NB4 (cell line): Measurements from ENCODE around the gene P3H3.
"Not testable (repeated sequence)": the region's sequence is repeated elsewhere in the genome, so short reads cannot be mapped to it uniquely, and the experiment has no call there.

Experiments
- DNase-seq: peaks from one replicate; pipeline ENCODE4 v3.0.0; 2010; ENCODE audit warnings: low read depth
- H3K4me3 ChIP-seq: one replicate; pipeline ENCODE4 v1.5.1; 2011; ENCODE audit warnings: mild to moderate bottlenecking, low read depth, low read length, moderate library complexity
- MYC ChIP-seq: IDR thresholded peaks from 2 replicates; pipeline ENCODE4 v1.6.1; 2011; ENCODE audit warnings: low read depth, low read length
- POLR2A ChIP-seq: IDR thresholded peaks from 2 replicates; pipeline ENCODE4 v1.6.1; 2011; ENCODE audit warnings: mild to moderate bottlenecking; ENCODE audit not compliant: insufficient read length; ENCODE audit errors: extremely low read depth
- TF ChIP-seq, protein P1 (sequence below): IDR thresholded peaks from one replicate; pipeline ENCODE4 v1.5.1; 2012; ENCODE audit warnings: low read depth, low read length
- TF ChIP-seq, protein P2 (sequence below): IDR thresholded peaks from 2 replicates; pipeline ENCODE4 v1.6.1; 2011; ENCODE audit warnings: low read depth, low read length

The P3H3 gene

DNA sequence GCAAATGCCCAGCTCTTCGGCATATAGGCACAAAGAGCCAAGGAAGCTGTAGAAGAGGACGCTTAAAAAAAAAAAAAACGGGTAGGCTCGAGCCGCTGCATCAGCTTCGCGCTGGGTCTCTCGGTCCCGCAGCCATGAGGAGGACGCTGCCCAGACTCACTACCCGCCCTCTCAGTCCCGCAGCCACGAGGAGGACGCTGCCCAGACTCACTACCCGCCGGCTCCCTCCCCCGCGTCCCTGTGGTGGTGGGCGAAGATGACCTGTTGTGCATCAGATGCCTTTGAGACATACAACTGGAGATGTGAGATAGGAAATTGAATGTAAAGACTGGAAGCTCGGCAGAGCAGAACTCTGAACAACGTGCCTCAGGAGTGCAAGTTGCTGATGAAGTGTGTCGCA, 56.3 kb downstream of the P3H3 start:
- no peak overlapping the region for H3K4me3 ChIP-seq
- TF ChIP-seq MYC (no peak), POLR2A (no peak)
- TF ChIP-seq, protein P1, sequence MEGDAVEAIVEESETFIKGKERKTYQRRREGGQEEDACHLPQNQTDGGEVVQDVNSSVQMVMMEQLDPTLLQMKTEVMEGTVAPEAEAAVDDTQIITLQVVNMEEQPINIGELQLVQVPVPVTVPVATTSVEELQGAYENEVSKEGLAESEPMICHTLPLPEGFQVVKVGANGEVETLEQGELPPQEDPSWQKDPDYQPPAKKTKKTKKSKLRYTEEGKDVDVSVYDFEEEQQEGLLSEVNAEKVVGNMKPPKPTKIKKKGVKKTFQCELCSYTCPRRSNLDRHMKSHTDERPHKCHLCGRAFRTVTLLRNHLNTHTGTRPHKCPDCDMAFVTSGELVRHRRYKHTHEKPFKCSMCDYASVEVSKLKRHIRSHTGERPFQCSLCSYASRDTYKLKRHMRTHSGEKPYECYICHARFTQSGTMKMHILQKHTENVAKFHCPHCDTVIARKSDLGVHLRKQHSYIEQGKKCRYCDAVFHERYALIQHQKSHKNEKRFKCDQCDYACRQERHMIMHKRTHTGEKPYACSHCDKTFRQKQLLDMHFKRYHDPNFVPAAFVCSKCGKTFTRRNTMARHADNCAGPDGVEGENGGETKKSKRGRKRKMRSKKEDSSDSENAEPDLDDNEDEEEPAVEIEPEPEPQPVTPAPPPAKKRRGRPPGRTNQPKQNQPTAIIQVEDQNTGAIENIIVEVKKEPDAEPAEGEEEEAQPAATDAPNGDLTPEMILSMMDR, result no peak
- TF ChIP-seq, protein P2, sequence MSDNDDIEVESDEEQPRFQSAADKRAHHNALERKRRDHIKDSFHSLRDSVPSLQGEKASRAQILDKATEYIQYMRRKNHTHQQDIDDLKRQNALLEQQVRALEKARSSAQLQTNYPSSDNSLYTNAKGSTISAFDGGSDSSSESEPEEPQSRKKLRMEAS, result no peak
- DNase-seq, result no peak

DNA sequence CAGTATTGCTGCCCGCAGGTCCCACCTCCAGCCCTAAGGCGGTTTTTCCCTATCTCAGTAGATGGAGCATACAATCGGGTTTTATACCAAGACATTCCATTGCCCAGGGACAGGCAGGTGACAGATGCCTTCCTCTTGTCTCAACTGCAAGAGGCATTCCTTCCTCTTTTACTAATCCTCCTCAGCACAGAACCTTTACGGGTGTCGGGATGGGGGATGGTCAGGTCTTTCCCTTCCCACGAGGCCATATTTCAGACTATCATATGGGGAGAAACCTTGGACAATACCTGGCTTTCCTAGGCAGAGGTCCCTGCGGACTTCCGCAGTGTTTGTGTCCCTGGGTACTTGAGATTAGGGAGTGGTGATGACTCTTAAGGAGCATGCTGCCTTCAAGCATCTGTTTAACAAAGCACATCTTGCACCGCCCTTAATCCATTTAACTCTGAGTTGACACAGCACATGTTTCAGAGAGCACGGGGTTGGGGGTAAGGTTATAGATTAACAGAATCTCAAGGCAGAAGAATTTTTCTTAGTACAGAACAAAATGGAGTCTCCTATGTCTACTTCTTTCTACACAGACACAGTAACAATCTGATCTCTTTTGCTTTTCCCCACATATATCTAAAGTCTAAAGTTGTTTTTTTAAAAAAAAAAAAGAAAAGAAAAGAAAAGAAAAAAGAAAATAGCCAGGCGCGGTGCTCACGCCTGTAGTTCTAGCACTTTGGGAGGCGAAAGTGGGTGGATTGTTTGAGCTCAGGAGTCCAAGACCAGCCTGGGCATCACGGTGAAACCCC, 58.2 kb downstream of the P3H3 start:
- not testable (repeated sequence) for DNase-seq

DNA sequence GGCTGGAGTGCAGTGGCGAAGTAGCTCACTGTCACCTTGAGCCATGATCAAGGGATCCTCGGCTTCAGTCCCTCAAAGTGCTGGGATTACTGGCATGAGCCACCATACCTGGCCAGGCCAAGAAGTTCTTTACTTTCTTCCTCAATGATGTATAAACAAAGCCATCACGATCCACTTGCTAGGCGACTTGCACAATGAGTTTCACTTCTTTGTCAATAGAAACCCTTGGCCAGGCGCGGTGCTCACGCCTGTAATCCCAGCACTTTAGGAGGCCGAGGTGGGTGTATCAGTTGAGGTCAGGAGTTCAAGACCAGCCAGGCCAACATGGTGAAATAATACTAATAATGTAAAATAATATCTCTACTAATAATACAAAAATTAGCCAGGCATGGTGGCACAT, 59.3 kb downstream of the P3H3 start:
- no peak for DNase-seq
- TF ChIP-seq, protein P1, result no peak
- TF ChIP-seq POLR2A (no peak), MYC (no peak)
- TF ChIP-seq, protein P2, result no peak
- no peak overlapping the region for H3K4me3 ChIP-seq

More for the DNA sequence above, 58.2 kb downstream of the P3H3 start:
- H3K4me3 ChIP-seq, result not testable (repeated sequence)

DNA sequence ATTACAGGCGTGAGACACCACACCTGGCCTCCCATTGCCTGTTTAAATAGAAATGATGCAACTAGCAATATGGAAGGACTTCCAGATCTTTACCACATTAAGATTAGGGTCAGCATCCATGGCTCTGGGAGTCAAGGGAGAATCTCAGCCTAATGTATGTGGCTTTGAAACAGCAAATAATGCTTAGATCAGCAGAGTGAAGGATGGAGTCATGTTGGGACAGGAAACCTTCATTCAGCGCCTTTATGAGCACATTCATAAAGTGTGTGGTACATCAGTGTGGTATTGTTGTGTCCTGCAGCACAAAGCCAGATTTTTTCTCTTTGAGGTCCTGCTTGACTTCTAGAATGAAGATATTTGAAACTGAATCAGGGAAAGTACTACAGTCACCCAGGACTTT, 60.2 kb downstream of the P3H3 start:
- TF ChIP-seq, protein P1, result no peak
- TF ChIP-seq POLR2A (no peak), MYC (no peak)
- TF ChIP-seq, protein P2, result no peak
- no peak overlapping the region for H3K4me3 ChIP-seq
- no peak for DNase-seq

DNA sequence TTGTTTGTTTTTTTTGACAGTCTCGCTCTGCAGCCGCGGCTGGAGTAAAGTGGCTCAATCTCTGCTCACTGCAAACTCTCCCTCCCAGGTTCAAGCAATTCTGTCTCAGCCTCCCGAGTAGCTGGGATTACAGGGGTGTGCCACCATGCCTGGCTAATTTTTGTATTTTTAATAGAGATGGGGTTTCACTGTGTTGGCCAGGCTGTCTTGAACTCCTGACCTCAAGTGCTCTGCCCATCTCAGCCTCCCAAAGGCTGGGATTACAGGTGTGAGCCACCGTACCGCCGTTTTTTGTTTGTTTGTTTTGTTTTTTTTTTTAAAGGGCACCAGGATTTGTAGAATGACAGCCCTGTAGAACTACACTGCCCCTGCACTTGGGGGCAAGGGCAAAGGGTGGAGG, 60.6 kb downstream of the P3H3 start:
- not testable (repeated sequence) for DNase-seq, H3K4me3 ChIP-seq
